GM23338 (cell line): Measurements from ENCODE around the gene TMEM182. TPM values are rescaled to one million over a fixed set of nuclear protein-coding genes. Genes with fewer than 3 reads are reported as not detected.

Experiments
- ATAC-seq: fragments of 200-7000 bp; cut with Tn5 transposase; 3 replicates; pipeline ENCODE4 v1.9.1; 2020
- DNase-seq: peaks from one replicate; pipeline ENCODE4 v3.0.0-alpha.2; 2015; ENCODE audit warnings: low spot score
- H2AFZ ChIP-seq: fragments of 200-600 bp; sonication (generic); 2 replicates; pipeline ENCODE4 v1.8.0; 2016; ENCODE audit warnings: antibody characterized with exemption, mild to moderate bottlenecking, moderate library complexity
- H3F3A ChIP-seq: fragments of 200-600 bp; sonication (generic); replicated peaks from 2 replicates; pipeline ENCODE4 v1.8.0; 2017; ENCODE audit warnings: antibody characterized with exemption, mixed run types, low read depth
- H3K27ac ChIP-seq: fragments of 200-600 bp; sonication (generic); 2 replicates; pipeline ENCODE4 v1.6.1; 2016; ENCODE audit warnings: low read depth
- H3K27me3 ChIP-seq: fragments of 200-600 bp; sonication (generic); 2 replicates; pipeline ENCODE4 v1.8.0; 2016; ENCODE audit warnings: mild to moderate bottlenecking, mixed run types, moderate library complexity; ENCODE audit not compliant: insufficient read depth
- H3K36me3 ChIP-seq: fragments of 200-600 bp; sonication (generic); 2 replicates; pipeline ENCODE4 v1.8.0; 2016; ENCODE audit warnings: mild to moderate bottlenecking; ENCODE audit not compliant: insufficient read depth
- H3K4me1 ChIP-seq: fragments of 200-600 bp; sonication (generic); 2 replicates; pipeline ENCODE4 v1.8.0; 2016; ENCODE audit warnings: mild to moderate bottlenecking, moderate library complexity; ENCODE audit not compliant: insufficient read depth
- H3K4me2 ChIP-seq: fragments of 200-600 bp; sonication (generic); 2 replicates; pipeline ENCODE4 v1.7.1; 2017; ENCODE audit warnings: mixed run types
- H3K4me3 ChIP-seq: fragments of 200-600 bp; sonication (generic); 2 replicates; pipeline ENCODE4 v1.6.1; 2016; ENCODE audit warnings: mixed run types
- H3K79me2 ChIP-seq: fragments of 200-600 bp; sonication (generic); replicated peaks from 2 replicates; pipeline ENCODE4 v1.8.0; 2017; ENCODE audit warnings: mild to moderate bottlenecking; ENCODE audit not compliant: insufficient read depth
- H3K9me2 ChIP-seq: fragments of 200-600 bp; sonication (generic); 2 replicates; pipeline ENCODE4 v1.8.0; 2017; ENCODE audit not compliant: insufficient read depth
- H4K20me1 ChIP-seq: fragments of 200-600 bp; sonication (generic); replicated peaks from 2 replicates; pipeline ENCODE4 v1.8.0; 2017; ENCODE audit warnings: mild to moderate bottlenecking; ENCODE audit not compliant: insufficient read depth
- H3K27ac Mint-ChIP-seq: 2 replicates; pipeline ENCODE4 v1.8.0; 2020; ENCODE audit warnings: inconsistent platforms, mild to moderate bottlenecking, moderate library complexity, mixed read lengths
- H3K27me3 Mint-ChIP-seq: 3 replicates; pipeline ENCODE4 v1.8.0; 2022; ENCODE audit warnings: low read depth, mild to moderate bottlenecking, moderate library complexity, mixed read lengths, inconsistent platforms; ENCODE audit not compliant: insufficient read depth, poor library complexity
- H3K36me3 Mint-ChIP-seq: 3 replicates; pipeline ENCODE4 v1.8.0; 2021; ENCODE audit warnings: low read depth, mild to moderate bottlenecking, inconsistent platforms, moderate library complexity, mixed read lengths
- H3K4me1 Mint-ChIP-seq: 3 replicates; pipeline ENCODE4 v1.8.0; 2020; ENCODE audit warnings: mild to moderate bottlenecking, inconsistent platforms, mixed read lengths
- H3K4me3 Mint-ChIP-seq: 3 replicates; pipeline ENCODE4 v1.8.0; 2021; ENCODE audit warnings: moderate library complexity, mild to moderate bottlenecking, inconsistent platforms, mixed read lengths
- H3K9me3 Mint-ChIP-seq: 3 replicates; pipeline ENCODE4 v1.8.0; 2020; ENCODE audit warnings: moderate library complexity, mild to moderate bottlenecking, inconsistent platforms, mixed read lengths
- CREB1 ChIP-seq: fragments of 250-450 bp; sonication (Bioruptor Pico); IDR thresholded peaks from 2 replicates; pipeline ENCODE4 v1.5.0; 2020; ENCODE audit warnings: low read depth, mild to moderate bottlenecking, moderate library complexity
- EZH2 ChIP-seq: fragments of 200-600 bp; sonication (generic); IDR thresholded peaks from one replicate; pipeline ENCODE4 v1.8.0; 2017; ENCODE audit warnings: antibody characterized with exemption, mild to moderate bottlenecking, low read depth; ENCODE audit not compliant: unreplicated experiment
- EZH2phosphoT487 ChIP-seq: fragments of 200-600 bp; sonication (generic); IDR thresholded peaks from one replicate; pipeline ENCODE4 v1.8.1; 2018; ENCODE audit warnings: antibody characterized with exemption; ENCODE audit not compliant: unreplicated experiment
- JUNB ChIP-seq: IDR thresholded peaks from one replicate; pipeline ENCODE4 v1.6.1; 2016; ENCODE audit warnings: antibody characterized with exemption; ENCODE audit not compliant: unreplicated experiment
- NANOG ChIP-seq: IDR thresholded peaks from 2 replicates; pipeline ENCODE4 v1.6.1; 2016; ENCODE audit warnings: antibody characterized with exemption, borderline replicate concordance
- POLR2AphosphoS5 ChIP-seq: IDR thresholded peaks from 2 replicates; pipeline ENCODE4 v1.6.1; 2016; ENCODE audit warnings: antibody characterized with exemption, low read depth
- REST ChIP-seq: IDR thresholded peaks from one replicate; pipeline ENCODE4 v1.6.1; 2018; ENCODE audit warnings: antibody characterized with exemption; ENCODE audit not compliant: unreplicated experiment
- STAT1 ChIP-seq: IDR thresholded peaks from one replicate; pipeline ENCODE4 v1.6.1; 2016; ENCODE audit warnings: antibody characterized with exemption; ENCODE audit not compliant: unreplicated experiment
- ZNF114 ChIP-seq: fragments of 250-450 bp; sonication (Bioruptor Pico); IDR thresholded peaks from 2 replicates; pipeline ENCODE4 v1.5.0; 2020; ENCODE audit warnings: mild to moderate bottlenecking, moderate library complexity
- ZNF331 ChIP-seq: fragments of 250-450 bp; sonication (Bioruptor Pico); IDR thresholded peaks from 2 replicates; pipeline ENCODE4 v1.5.0; 2020; ENCODE audit warnings: low read depth, mild to moderate bottlenecking, moderate library complexity
- ZNF462 ChIP-seq: fragments of 250-450 bp; sonication (Bioruptor Pico); IDR thresholded peaks from 2 replicates; pipeline ENCODE4 v1.5.0; 2020; ENCODE audit warnings: mild to moderate bottlenecking, moderate library complexity
- polyA plus RNA-seq: library from polyadenylated mRNA; unstranded; fragments of >200 nt; fragmentation: Nextera tagmentation; extraction: Ambion mirVana; gene quantifications from 2 replicates; pipeline ENCODE4 v1.2.1, GENCODE V29; 2016
- total RNA-seq: library from RNA; depleted of rRNA; stranded (reverse); fragments of >200 nt; shearing (Covaris generic); gene quantifications from 2 replicates; pipeline ENCODE4 v1.2.3, GENCODE V29; 2014
- TF ChIP-seq, protein P1 (sequence below), 2 experiments: fragments of 200-600 bp in 1 of 2; sonication (generic) in 1 of 2; conservative IDR thresholded peaks; 2 replicates each; pipeline versions ENCODE4 v1.5.1 to v1.6.1; 2016 to 2017; ENCODE audit warnings: antibody characterized with exemption in 2 of 2, low read depth in 2 of 2, mild to moderate bottlenecking in 2 of 2, moderate library complexity in 1 of 2
- TF ChIP-seq, protein P2 (sequence below): IDR thresholded peaks from 2 replicates; pipeline ENCODE4 v1.6.1; 2016; ENCODE audit warnings: antibody characterized with exemption

TMEM182 gene
- total and polyA plus RNA-seq, 2 experiments from 2014 or later, result 5.2 to 7.2 TPM

DNA sequence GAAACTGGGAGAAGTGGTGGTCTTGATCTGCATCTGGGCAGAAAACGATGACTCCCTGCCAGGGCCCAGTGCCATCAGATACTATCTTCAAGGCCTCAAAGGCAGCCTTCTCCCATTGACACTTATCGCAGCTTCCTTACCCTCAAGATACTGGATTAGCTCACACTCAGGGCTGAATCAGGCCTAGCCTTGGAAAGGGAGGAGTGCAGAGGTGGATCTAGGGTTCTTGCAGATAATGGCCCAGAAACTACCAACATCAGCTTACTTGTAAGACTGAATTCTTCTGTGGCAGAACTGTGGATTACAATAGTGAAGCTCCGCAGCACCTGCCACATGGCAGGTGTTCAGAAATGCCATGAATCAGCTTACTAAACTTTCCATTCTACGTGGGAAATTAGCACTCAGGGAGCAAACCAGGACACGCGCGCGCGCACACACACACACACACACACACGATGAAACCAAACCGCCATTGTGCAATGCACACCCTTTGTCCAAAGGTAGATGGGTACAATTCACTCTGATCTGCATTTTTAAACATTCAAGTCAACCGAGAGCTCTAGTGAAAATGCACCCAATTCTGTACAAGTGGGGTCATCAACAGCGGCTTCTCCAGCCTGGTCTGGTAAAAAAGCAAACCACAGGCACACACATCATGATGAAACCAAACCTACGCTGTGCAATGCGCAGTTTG, 26.3 kb upstream of the TMEM182 start:
- no peak for ATAC-seq
- no peaks in the 10 kb centered on the region; the same call in 2 of the 3 replicates for H3K9me3 Mint-ChIP-seq

More for the DNA sequence above, 26.3 kb upstream of the TMEM182 start:
- Histone ChIP-seq H3K27me3 (no peaks in the 10 kb centered on the region), H3K4me1 (peaks cover 10% of the 10 kb centered on the region), H3K4me2 (peak overlapping the region; percentile 86), H3K9me2 (no peaks in the 10 kb centered on the region), H3K79me2 (peaks cover 46% of the 10 kb centered on the region), H3K36me3 (peaks cover 9% of the 10 kb centered on the region; the same call in 1 of the 2 replicates), H3K27ac (no peak overlapping the region), H2AFZ (peak overlapping the region; percentile 96), H4K20me1 (peaks cover 8% of the 10 kb centered on the region), H3F3A (no peaks in the 10 kb centered on the region), H3K4me3 (peak overlapping the region; percentile 99)
- TF ChIP-seq CREB1 (CRISPR knock-in tag) (no peak), JUNB (no peak), ZNF462 (CRISPR knock-in tag) (no peak), EZH2 (no peak), ZNF331 (CRISPR knock-in tag) (no peak), POLR2AphosphoS5 (no peak), STAT1 (no peak), REST (no peak), NANOG (no peak), EZH2phosphoT487 (no peak), ZNF114 (CRISPR knock-in tag) (no peak)
- TF ChIP-seq, protein P1, sequence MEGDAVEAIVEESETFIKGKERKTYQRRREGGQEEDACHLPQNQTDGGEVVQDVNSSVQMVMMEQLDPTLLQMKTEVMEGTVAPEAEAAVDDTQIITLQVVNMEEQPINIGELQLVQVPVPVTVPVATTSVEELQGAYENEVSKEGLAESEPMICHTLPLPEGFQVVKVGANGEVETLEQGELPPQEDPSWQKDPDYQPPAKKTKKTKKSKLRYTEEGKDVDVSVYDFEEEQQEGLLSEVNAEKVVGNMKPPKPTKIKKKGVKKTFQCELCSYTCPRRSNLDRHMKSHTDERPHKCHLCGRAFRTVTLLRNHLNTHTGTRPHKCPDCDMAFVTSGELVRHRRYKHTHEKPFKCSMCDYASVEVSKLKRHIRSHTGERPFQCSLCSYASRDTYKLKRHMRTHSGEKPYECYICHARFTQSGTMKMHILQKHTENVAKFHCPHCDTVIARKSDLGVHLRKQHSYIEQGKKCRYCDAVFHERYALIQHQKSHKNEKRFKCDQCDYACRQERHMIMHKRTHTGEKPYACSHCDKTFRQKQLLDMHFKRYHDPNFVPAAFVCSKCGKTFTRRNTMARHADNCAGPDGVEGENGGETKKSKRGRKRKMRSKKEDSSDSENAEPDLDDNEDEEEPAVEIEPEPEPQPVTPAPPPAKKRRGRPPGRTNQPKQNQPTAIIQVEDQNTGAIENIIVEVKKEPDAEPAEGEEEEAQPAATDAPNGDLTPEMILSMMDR (conservative IDR thresholded peaks at IDR 0.05; ENCODE audit: low read depth in 2 of 2), result no peak
- TF ChIP-seq, protein P2, sequence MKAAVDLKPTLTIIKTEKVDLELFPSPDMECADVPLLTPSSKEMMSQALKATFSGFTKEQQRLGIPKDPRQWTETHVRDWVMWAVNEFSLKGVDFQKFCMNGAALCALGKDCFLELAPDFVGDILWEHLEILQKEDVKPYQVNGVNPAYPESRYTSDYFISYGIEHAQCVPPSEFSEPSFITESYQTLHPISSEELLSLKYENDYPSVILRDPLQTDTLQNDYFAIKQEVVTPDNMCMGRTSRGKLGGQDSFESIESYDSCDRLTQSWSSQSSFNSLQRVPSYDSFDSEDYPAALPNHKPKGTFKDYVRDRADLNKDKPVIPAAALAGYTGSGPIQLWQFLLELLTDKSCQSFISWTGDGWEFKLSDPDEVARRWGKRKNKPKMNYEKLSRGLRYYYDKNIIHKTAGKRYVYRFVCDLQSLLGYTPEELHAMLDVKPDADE, result no peak
- H3K27me3 Mint-ChIP-seq, result peaks cover 12% of the 10 kb centered on the region
- peak overlapping the region; percentile 99 for H3K4me3 Mint-ChIP-seq
- DNase-seq, result peak; percentile 11
- peaks cover 12% of the 10 kb centered on the region; the same call in 2 of the 3 replicates for H3K36me3 Mint-ChIP-seq
- peaks cover 19% of the 10 kb centered on the region for H3K4me1 Mint-ChIP-seq
- peak overlapping the region; percentile 52; the same call in 1 of the 2 replicates for H3K27ac Mint-ChIP-seq
